ENCODE data around the gene HLA-DRA. TPM values are rescaled to one million over a fixed set of nuclear protein-coding genes. Genes with fewer than 3 reads are reported as not detected.
"Not testable (repeated sequence)": the region's sequence is repeated elsewhere in the genome, so short reads cannot be mapped to it uniquely, and the experiment has no call there.

The HLA-DRA gene
- total RNA-seq, 1 donor from 2014 or later: 297 TPM

- no peak for DNase-seq (ENCODE audit: low spot score)
Observed at GRCh38 chr6:32431142-32431541, 8.5 kb upstream of the HLA-DRA start.

GRCh38 chr6:32432050-32432450 is 7.6 kb upstream of the HLA-DRA start:
- no peak for DNase-seq (ENCODE audit: low spot score)

- not testable (repeated sequence) for DNase-seq (ENCODE audit: low spot score)
Observed at GRCh38 chr6:32433950-32434349, 5.7 kb upstream of the HLA-DRA start.

GRCh38 chr6:32436186-32436585 is 3.5 kb upstream of the HLA-DRA start:
- DNase-seq (ENCODE audit: low spot score): no peak

GRCh38 chr6:32436995-32437836 is 2.5 kb upstream of the HLA-DRA start:
- no peak for DNase-seq (ENCODE audit: low spot score)

GRCh38 chr6:32439139-32439538 is 548 bp upstream of the HLA-DRA start:
- DNase-seq (ENCODE audit: low spot score): no peak

GRCh38 chr6:32442243-32442667 is 2.6 kb downstream of the HLA-DRA start:
- DNase-seq (ENCODE audit: low spot score): no peak

- DNase-seq (ENCODE audit: low spot score): no peak
Observed at GRCh38 chr6:32442977-32443552, 3.4 kb downstream of the HLA-DRA start.

- no peak for DNase-seq (ENCODE audit: low spot score)
Observed at GRCh38 chr6:32444433-32444832, 4.7 kb downstream of the HLA-DRA start.

- DNase-seq (ENCODE audit: low spot score): no peak
Observed at GRCh38 chr6:32445321-32445854, 5.7 kb downstream of the HLA-DRA start.

- no peak for DNase-seq (ENCODE audit: low spot score)
Observed at GRCh38 chr6:32447932-32448331, 8.2 kb downstream of the HLA-DRA start.

GRCh38 chr6:32449088-32449736 is 9.5 kb downstream of the HLA-DRA start:
- DNase-seq (ENCODE audit: low spot score): no peak

- DNase-seq (ENCODE audit: low spot score): no peak
Observed at GRCh38 chr6:32457054-32457453, 17.4 kb downstream of the HLA-DRA start.

GRCh38 chr6:32459781-32460424 is 20.2 kb downstream of the HLA-DRA start:
- DNase-seq (ENCODE audit: low spot score): no peak

- no peak for DNase-seq (ENCODE audit: low spot score)
Observed at GRCh38 chr6:32460528-32460927, 20.8 kb downstream of the HLA-DRA start.

- DNase-seq (ENCODE audit: low spot score): no peak
Observed at GRCh38 chr6:32461493-32461892, 21.8 kb downstream of the HLA-DRA start.

- no peak for DNase-seq (ENCODE audit: low spot score)
Observed at GRCh38 chr6:32462609-32463008, 22.9 kb downstream of the HLA-DRA start.

GRCh38 chr6:32467743-32468503 is 28.2 kb downstream of the HLA-DRA start:
- DNase-seq (ENCODE audit: low spot score): not testable (repeated sequence)

GRCh38 chr6:32472781-32473375 is 33.2 kb downstream of the HLA-DRA start:
- no peak for DNase-seq (ENCODE audit: low spot score)

- not testable (repeated sequence) for DNase-seq (ENCODE audit: low spot score)
Observed at GRCh38 chr6:32473376-32474348, 34.0 kb downstream of the HLA-DRA start.

Measured in ureter (tissue), 1 donor.